Heart left ventricle (tissue), 16 donors: ENCODE measurements around the gene CROCC. TPM values are rescaled to one million over a fixed set of nuclear protein-coding genes. Genes with fewer than 3 reads are reported as not detected.
"Not testable (repeated sequence)": the region's sequence is repeated elsewhere in the genome, so short reads cannot be mapped to it uniquely, and the experiment has no call there.

Source experiments
- ATAC-seq, 4 donors: fragments of 200-7000 bp; cut with Tn5 transposase; one replicate each; pipeline ENCODE4 v1.9.1; 2020 to 2022; ENCODE audit warnings: moderate library complexity in 4 of 4, mild to moderate bottlenecking in 3 of 4, moderate number of reproducible peaks in 1 of 4
- DNase-seq, 5 donors: peaks; one replicate each; pipeline ENCODE4 v3.0.0-alpha.2; 2020
- H3K27ac ChIP-seq, 12 donors: fragments of 200-600 bp; sonication (generic) in 4 of 12; one replicate each; pipeline versions ENCODE4 v1.5.0 to v1.8.0; 2016 to 2022; ENCODE audit warnings: mild to moderate bottlenecking in 2 of 12
- H3K27me3 ChIP-seq, 9 donors: fragments of 200-600 bp; sonication (generic) in 2 of 9; one replicate each; pipeline versions ENCODE4 v1.5.1 to v1.8.0; 2016 to 2022; ENCODE audit warnings: mild to moderate bottlenecking in 3 of 9
- H3K36me3 ChIP-seq, 9 donors: fragments of 200-600 bp; sonication (generic) in 2 of 9; one replicate each; pipeline versions ENCODE4 v1.5.0 to v1.8.0; 2018 to 2022; ENCODE audit warnings: mild to moderate bottlenecking in 2 of 9
- H3K4me1 ChIP-seq, 12 donors: fragments of 200-600 bp; sonication (generic) in 4 of 12; one replicate each; pipeline versions ENCODE4 v1.5.0 to v1.8.0; 2016 to 2022; ENCODE audit warnings: mild to moderate bottlenecking in 3 of 12
- H3K4me3 ChIP-seq, 12 donors: fragments of 200-600 bp; sonication (generic) in 4 of 12; one replicate each; pipeline versions ENCODE4 v1.5.0 to v1.8.0; 2017 to 2022; ENCODE audit warnings: mild to moderate bottlenecking in 9 of 12, moderate library complexity in 4 of 12
- H3K9me3 ChIP-seq, 12 donors: fragments of 200-600 bp; sonication (generic) in 4 of 12; one replicate each; pipeline versions ENCODE4 v1.5.0 to v1.8.0; 2016 to 2022; ENCODE audit warnings: mild to moderate bottlenecking in 1 of 12
- POLR2A ChIP-seq, 2 donors: fragments of 450-650 bp; IDR thresholded peaks; one replicate each; pipeline ENCODE4 v1.6.1; 2017; ENCODE audit warnings: antibody characterized with exemption in 2 of 2, mild to moderate bottlenecking in 2 of 2, moderate library complexity in 2 of 2
- WGBS, 4 donors: extraction: QIAGEN DNeasy Blood & Tissue Kit in 2 of 4; methylation state at CpG; one replicate each; pipeline versions ENCODE4 v1.1.5 to v1.1.7; 2013 to 2018; 5-methylcytosine and 5-hydroxymethylcytosine counted together
- intact Hi-C, 10 donors: fragments of 100-400 bp; cut with DNase I; formaldehyde crosslinking; loops; one replicate each; pipeline versions ENCODE4 v1.11.1 to v1.14.2; 2022
- polyA plus RNA-seq, 2 donors: library from polyadenylated mRNA; stranded (reverse); fragments of 200-250 nt; gene quantifications; one replicate each; pipeline ENCODE4 v1.2.3, GENCODE V29; 2013
- total RNA-seq, 9 donors: library from RNA; depleted of rRNA in 2 of 9; stranded (reverse); fragments of >200 nt in 2 of 9; fragmentation: NEBNext Ultra II Directional in 3 of 9; extraction: Animal tissue kit (Norgen Biotek cat#: 25700) in 3 of 9; gene quantifications; one replicate each; pipeline versions ENCODE4 v1.1.0 to v1.2.4, GENCODE V29; 2016 to 2023
- TF ChIP-seq, protein P1 (sequence below), 12 donors: fragments of 200-600 bp; sonication (generic) in 4 of 12; IDR thresholded peaks; one replicate each; pipeline versions ENCODE4 v1.5.0 to v1.8.0; 2018 to 2022; ENCODE audit warnings: antibody characterized with exemption in 12 of 12, mild to moderate bottlenecking in 5 of 12
- donor health status: ischemic (EF 13 %, LVEDD 7.1; RV severe dilation, severe dysfunction).
- donor health status: healthy with polysubstance abuse.
- donor health status: DM: no; HTN: yes; CAD: no.
- donor health status: DM: no; HTN: no; CAD: no.
- donor health status: ischemic (EF 25% LVEDD 6.9; RV normal size, moderate dysfunction).
- donor health status: ischemic (EF 25% LVEDD 5.7; RV mildly dilated, moderate dysfunction).
- donor health status: healthy.
- donor health status: DM: yes; HTN: yes; CAD: no.
- donor health status: ischemic (EF 35%, LVEDD 5.7; RV mildly dilated, moderate dysfunction).
- donor health status: nonischemic (EF 11% LVEDD 7.7; RV severe dilation, severe dysfunction).
- donor health status: DM: yes; HTN: yes; CAD: no.
- donor health status: PGD.
- donor health status: ischemic (EF 29% LVEDD 5.4; RV normal size, mild dysfunction).
- donor health status: nonischemic (EF 23%, LVEDD 6.1; RV moderate dilation, normal function).

The CROCC gene
- total and polyA plus RNA-seq, 11 donors: 3.9 to 17.0 (median 7.6) TPM

DNA sequence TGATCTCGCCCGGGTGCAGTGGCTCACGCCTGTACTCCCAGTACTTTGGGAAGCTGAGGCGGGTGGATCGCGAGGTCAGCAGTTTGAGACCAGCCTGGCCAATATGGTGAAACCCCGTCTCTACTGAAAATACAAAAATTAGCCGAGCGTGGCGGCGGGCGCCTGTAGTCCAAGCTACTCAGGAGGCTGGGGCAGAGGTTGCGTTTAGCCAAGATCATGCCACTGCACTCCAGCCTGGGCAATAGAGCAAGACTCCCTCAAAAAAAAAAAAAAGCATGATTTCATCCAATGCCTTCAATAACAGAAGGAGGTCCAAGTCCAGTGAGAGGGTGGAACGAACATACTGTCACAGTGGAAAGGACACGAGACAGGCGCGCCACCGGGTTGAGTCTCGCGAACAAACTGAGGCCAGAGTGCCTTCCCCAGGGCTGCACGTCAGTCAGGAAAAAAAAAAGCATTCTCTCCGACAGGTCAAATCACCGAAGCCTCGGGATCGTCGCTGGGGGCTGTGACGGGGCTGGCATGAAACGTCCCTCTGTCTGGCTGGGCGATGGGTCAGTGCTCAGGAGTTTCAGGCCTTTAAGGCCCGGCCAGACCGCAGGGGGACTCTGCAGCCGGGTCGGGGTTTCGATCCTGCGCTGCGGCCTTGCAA, 8.4 kb upstream of the CROCC start:
- peak overlapping the region; percentile 23 to 86 (median 65) for H3K27ac ChIP-seq
- H3K4me3 ChIP-seq: peak overlapping the region; percentile 4 to 100 (median 80)
- WGBS, 4 donors: 46 to 51% (median 46%) methylated on average over 32 to 36 of the region's 36 CpGs
- no peak for TF ChIP-seq POLR2A (IDR thresholded peaks at IDR 0.05)
- TF ChIP-seq, protein P1, sequence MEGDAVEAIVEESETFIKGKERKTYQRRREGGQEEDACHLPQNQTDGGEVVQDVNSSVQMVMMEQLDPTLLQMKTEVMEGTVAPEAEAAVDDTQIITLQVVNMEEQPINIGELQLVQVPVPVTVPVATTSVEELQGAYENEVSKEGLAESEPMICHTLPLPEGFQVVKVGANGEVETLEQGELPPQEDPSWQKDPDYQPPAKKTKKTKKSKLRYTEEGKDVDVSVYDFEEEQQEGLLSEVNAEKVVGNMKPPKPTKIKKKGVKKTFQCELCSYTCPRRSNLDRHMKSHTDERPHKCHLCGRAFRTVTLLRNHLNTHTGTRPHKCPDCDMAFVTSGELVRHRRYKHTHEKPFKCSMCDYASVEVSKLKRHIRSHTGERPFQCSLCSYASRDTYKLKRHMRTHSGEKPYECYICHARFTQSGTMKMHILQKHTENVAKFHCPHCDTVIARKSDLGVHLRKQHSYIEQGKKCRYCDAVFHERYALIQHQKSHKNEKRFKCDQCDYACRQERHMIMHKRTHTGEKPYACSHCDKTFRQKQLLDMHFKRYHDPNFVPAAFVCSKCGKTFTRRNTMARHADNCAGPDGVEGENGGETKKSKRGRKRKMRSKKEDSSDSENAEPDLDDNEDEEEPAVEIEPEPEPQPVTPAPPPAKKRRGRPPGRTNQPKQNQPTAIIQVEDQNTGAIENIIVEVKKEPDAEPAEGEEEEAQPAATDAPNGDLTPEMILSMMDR (IDR thresholded peaks at IDR 0.05): no peak
- H3K9me3 ChIP-seq: no peaks in the 10 kb centered on the region
- ATAC-seq (peak in 2 of 4 donors; percentile 0 to 5), DNase-seq (peak in 1 of 5 donors; percentile 50)
- H3K27me3 ChIP-seq: no peaks in the 10 kb centered on the region
- intact Hi-C loops: no loop called here
- no peaks in the 10 kb centered on the region for H3K36me3 ChIP-seq
- peaks cover 0 to 28% (median 16%) of the 10 kb centered on the region in 12 donors for H3K4me1 ChIP-seq

DNA sequence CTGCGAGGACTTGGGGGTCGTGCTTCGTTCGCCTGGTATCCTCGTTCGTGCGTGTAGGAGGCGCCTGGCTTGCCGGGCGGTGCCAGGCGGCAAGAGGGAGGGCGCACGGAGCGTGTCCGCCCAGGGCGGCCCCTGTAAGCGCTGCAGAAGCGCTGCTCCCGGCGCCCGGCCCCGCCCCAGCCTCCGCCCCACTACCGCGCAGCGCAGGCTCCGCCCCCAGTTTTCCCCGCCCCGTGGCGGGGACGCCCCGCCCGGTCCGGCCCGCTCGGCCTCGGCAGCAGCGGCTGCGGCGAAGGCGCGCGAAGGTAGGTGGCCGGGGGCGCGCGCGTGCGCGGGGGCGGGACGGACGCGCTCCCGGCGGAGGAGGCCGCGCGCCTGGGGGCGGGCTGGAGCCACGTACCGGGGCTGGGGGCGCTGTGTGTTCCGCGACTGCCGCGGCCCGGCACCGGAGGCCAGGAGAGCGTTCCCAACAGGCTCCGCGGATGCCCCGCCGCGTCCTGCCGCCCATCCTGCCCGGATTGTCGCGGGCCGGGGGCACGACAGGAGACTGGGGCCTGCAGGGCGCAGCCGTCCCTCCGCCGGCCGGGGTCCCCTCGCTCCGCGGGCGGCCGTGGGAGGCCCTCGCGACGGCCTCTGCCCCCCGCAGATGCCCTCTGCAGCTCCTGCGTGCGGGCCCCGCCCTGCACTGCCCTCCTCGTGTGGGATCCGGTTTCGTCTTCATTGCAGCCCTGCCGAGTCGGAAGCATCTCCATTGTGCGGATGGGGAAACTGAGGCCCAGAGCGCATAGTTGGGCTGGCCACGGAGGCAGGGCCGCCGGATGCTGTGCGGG, 7.7 kb upstream of the CROCC start:
- ATAC-seq: peak; percentile 97 to 98 (median 98)
- WGBS, 4 donors: 0 to 1% (median 0%) methylated on average over 28 to 109 of the region's 109 CpGs

DNA sequence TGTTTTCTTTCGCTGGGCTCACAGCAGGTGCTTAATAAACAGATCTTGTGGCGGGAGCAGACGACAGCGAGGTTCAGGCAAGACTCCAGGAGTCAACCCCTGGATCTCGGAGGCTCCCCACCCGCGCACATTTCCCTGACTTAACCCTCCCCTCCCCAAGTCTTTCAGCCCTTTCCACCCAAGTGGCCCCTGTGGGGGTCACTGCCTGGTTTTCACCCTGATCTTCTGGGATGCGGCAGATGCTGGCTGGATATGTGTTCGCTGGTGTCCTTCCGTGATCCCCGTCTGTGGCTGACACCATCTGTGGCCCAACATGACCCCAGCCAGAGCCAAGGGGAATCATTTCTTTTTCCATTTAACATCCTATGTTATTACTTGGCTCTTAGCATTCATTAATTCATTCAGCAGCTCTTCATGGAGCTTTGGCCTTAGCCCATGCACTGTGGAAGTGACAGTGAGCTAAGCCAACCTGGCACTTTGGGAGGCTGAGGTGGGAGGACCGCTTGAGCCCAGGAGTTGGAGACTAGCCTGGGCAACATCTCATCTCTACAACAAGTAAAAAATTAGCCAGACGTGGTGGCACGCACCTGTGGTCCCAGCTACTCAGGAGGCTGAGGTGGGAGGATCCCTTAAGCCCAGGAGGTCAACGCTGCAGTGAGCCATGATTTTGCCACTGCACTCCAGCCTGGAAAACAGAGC, 6.7 kb upstream of the CROCC start:
- DNase-seq, intact Hi-C loops, H3K9me3 ChIP-seq, ATAC-seq, H3K27me3 ChIP-seq, H3K36me3 ChIP-seq: not testable (repeated sequence)
- Histone ChIP-seq H3K4me1 (peaks cover 0 to 28% (median 16%) of the 10 kb centered on the region in 12 donors), H3K27ac (peak overlapping the region in 7 of 12 donors; percentile 86 to 92 (median 89)), H3K4me3 (peak overlapping the region in 11 of 12 donors; percentile 72 to 100 (median 95))
- WGBS, 4 donors: 50 to 59% (median 53%) methylated on average over 15 of the region's 15 CpGs

More for the DNA sequence above, 7.7 kb upstream of the CROCC start:
- Histone ChIP-seq H3K4me3 (peak overlapping the region; percentile 72 to 100 (median 96)), H3K27ac (peak overlapping the region; percentile 77 to 92 (median 88)), H3K36me3 (no peaks in the 10 kb centered on the region), H3K9me3 (no peaks in the 10 kb centered on the region), H3K27me3 (no peaks in the 10 kb centered on the region), H3K4me1 (peaks cover 0 to 28% (median 16%) of the 10 kb centered on the region in 12 donors)
- DNase-seq: peak; percentile 91 to 99 (median 96)
- intact Hi-C loops: no loop called here
- peak in 1 of 2 donors; percentile 77 for TF ChIP-seq POLR2A (IDR thresholded peaks at IDR 0.05)
- TF ChIP-seq, protein P1 (IDR thresholded peaks at IDR 0.05): peak in 4 of 12 donors; percentile 9 to 35 (median 21)

GRCh38 chr1:16915627-16915973, 6.1 kb upstream of the CROCC start:
- no peak overlapping the region for H3K4me3 ChIP-seq
- H3K36me3 ChIP-seq: no peaks in the 10 kb centered on the region
- no peaks in the 10 kb centered on the region for H3K27me3 ChIP-seq
- H3K4me1 ChIP-seq: peaks cover 0 to 28% (median 16%) of the 10 kb centered on the region in 12 donors
- H3K27ac ChIP-seq: no peak overlapping the region
- DNase-seq (peak in 1 of 5 donors; percentile 22), ATAC-seq (no peak)
- no peaks in the 10 kb centered on the region for H3K9me3 ChIP-seq
- intact Hi-C loops: no loop called here
- no peak for TF ChIP-seq POLR2A (IDR thresholded peaks at IDR 0.05)
- TF ChIP-seq, protein P1 (IDR thresholded peaks at IDR 0.05): peak in 1 of 12 donors; percentile 5
- 75 to 82% (median 80%) methylated on average over 4 of the region's 4 CpGs for WGBS, 4 donors

DNA sequence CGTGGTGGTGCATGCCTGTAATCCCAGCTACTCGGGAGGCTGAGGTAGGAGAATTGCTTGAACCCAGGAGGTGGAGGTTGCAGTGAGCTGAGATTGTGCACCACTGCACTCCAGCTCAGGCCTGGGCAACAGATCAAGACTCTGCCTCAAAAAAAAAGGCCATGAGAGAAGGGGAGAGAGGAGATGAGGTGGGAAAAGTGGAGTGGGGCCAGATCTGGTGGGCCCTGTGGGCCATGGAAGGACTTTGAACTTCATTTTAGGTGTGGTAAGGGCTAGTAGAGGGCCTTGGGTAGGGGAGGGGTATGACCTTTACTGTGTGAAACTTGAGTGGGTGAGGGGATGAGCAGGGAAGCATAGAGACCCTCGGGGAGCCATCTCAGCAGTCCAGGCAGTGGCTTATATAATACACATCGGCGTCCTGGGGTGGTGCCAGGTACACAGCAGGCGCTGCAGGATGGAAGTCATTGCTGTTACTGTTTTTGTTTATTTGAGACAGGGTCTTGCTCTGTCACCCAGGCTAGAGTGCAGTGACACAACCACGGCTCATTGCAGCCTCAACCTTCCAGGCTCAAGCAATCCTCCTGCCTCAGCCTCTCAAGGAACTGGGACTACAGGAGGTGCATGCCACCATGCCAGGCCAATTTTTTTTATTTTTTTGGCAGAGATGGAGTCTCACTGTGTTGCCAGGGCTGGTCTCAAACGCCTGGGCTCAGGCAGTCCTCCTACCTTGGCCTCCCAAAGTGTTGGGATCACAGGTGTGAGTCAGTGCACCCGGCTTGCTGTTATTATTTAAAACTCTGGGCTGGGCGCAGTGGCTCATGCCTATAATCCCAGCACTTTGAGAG, 5.5 kb upstream of the CROCC start:
- H3K9me3 ChIP-seq, H3K36me3 ChIP-seq, intact Hi-C loops, H3K27me3 ChIP-seq, H3K4me3 ChIP-seq, H3K27ac ChIP-seq, ATAC-seq: not testable (repeated sequence)
- WGBS, 4 donors: 78 to 89% (median 88%) methylated on average over 10 of the region's 10 CpGs
- DNase-seq: peak in 2 of 5 donors; percentile 1 to 11
- H3K4me1 ChIP-seq: peaks cover 0 to 32% (median 16%) of the 10 kb centered on the region in 12 donors
